ENCODE measurements around the gene RHBDL1. TPM values are rescaled to one million over a fixed set of nuclear protein-coding genes. Genes with fewer than 3 reads are reported as not detected.

RHBDL1 gene
- total RNA-seq, 1 donor from 2014 or later, result 1.7 TPM

GRCh38 chr16:723695-724094 is 48.2 kb downstream of the RHBDL1 start:
- Histone ChIP-seq H3K9me3 (no peaks in the 10 kb centered on the region), H3K27me3 (no peaks in the 10 kb centered on the region), H3K36me3 (no peaks in the 10 kb centered on the region), H3K4me1 (peaks cover 53% of the 10 kb centered on the region), H3K4me3 (no peak overlapping the region), H3K27ac (no peak overlapping the region)
- intact Hi-C loops (cut with DNase I), result loop anchor here (5.0 kb wide), 1 partner anchor 64 kb away; the partner anchor contains the start of genes CHTF18 and RPUSD1
- no peak for DNase-seq (ENCODE audit: extremely low spot score in 2 of 2)
- TF ChIP-seq POLR2AphosphoS5 (IDR thresholded peaks at IDR 0.05; ENCODE audit: insufficient read depth in 1 of 2, low read depth in 1 of 2), result no peak
- TF ChIP-seq, protein P1, sequence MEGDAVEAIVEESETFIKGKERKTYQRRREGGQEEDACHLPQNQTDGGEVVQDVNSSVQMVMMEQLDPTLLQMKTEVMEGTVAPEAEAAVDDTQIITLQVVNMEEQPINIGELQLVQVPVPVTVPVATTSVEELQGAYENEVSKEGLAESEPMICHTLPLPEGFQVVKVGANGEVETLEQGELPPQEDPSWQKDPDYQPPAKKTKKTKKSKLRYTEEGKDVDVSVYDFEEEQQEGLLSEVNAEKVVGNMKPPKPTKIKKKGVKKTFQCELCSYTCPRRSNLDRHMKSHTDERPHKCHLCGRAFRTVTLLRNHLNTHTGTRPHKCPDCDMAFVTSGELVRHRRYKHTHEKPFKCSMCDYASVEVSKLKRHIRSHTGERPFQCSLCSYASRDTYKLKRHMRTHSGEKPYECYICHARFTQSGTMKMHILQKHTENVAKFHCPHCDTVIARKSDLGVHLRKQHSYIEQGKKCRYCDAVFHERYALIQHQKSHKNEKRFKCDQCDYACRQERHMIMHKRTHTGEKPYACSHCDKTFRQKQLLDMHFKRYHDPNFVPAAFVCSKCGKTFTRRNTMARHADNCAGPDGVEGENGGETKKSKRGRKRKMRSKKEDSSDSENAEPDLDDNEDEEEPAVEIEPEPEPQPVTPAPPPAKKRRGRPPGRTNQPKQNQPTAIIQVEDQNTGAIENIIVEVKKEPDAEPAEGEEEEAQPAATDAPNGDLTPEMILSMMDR (IDR thresholded peaks at IDR 0.05), result no peak
- TF ChIP-seq POLR2A (IDR thresholded peaks at IDR 0.05), result no peak

DNA sequence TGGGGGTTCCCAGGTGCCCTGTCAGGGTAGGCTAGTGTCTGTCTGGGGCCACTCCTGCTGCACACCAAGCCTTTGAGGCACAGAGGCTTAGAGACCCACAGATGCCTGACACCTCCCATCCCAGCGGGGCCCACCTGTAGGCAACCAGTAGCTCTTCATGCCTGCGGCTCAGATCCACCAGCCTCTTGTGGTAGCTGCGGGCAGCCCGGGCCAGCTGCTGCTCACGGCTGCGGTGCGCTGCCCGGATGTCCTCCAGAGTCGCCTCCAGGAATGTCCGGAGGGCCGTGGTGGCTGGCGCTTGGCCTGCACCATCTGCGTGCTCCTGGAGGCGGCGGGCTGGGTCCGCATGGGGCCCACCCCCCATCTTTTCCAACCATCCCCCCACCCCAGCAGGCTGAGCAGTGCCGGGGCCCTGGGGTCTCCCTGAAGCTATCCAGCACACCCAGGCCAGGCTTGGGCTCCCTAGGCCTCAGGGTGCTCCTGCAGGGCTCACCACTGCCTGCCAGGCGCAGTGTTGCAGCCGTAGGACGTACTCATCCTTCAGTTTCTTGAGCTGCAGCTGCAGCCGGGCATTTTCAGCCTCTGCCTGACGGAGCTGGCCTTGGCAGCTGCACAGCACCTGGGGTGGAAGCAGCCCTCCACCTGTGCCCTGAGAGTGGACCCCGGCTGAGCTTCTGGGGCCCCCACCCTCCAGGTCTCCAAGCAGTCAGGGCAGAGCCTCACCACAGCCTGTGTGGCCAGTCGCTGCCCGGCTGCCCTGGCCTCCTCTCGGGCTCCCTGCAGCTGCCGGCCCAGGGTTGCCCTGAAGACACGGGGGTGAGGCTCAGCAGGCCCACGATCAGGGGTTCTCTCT is 48.9 kb downstream of the RHBDL1 start:
- H3K9me3 ChIP-seq, result no peaks in the 10 kb centered on the region
- intact Hi-C loops (cut with DNase I), result loop anchor here (5.0 kb wide), 1 partner anchor 63 kb away; the partner anchor contains the start of genes CHTF18 and RPUSD1
- no peak for DNase-seq (ENCODE audit: extremely low spot score in 2 of 2)
- no peak overlapping the region for H3K4me3 ChIP-seq
- no peaks in the 10 kb centered on the region for H3K36me3 ChIP-seq
- TF ChIP-seq, protein P1 (IDR thresholded peaks at IDR 0.05), result no peak
- TF ChIP-seq POLR2A (IDR thresholded peaks at IDR 0.05), result no peak
- TF ChIP-seq POLR2AphosphoS5 (IDR thresholded peaks at IDR 0.05; ENCODE audit: insufficient read depth in 1 of 2, low read depth in 1 of 2), result no peak
- peaks cover 59% of the 10 kb centered on the region for H3K4me1 ChIP-seq
- H3K27ac ChIP-seq, result no peak overlapping the region
- H3K27me3 ChIP-seq, result no peaks in the 10 kb centered on the region

DNA sequence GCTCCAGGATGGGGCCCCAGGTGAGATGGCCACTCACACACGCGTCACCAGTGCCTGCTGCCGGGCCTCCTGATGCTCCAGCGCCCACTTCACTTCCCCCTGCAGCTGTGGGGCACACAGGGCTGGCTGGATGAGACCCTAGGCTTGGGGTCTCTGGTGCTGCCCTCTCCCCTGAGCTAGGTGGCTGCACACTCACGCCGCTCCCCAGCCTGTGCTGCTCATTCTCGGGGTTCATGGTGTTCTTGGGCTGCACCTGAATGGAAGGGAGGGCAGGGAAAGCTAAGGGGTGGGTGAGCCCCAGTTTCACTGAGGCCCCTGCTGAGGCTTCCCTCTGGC is 49.5 kb downstream of the RHBDL1 start:
- Histone ChIP-seq H3K27me3 (no peaks in the 10 kb centered on the region), H3K4me1 (peaks cover 56% of the 10 kb centered on the region), H3K27ac (no peak overlapping the region), H3K4me3 (no peak overlapping the region), H3K36me3 (no peaks in the 10 kb centered on the region), H3K9me3 (no peaks in the 10 kb centered on the region)
- intact Hi-C loops (cut with DNase I), result no loop called here
- no peak for DNase-seq (ENCODE audit: extremely low spot score in 2 of 2)
- TF ChIP-seq POLR2A (IDR thresholded peaks at IDR 0.05), result no peak
- TF ChIP-seq, protein P1 (IDR thresholded peaks at IDR 0.05), result no peak
- TF ChIP-seq POLR2AphosphoS5 (IDR thresholded peaks at IDR 0.05; ENCODE audit: insufficient read depth in 1 of 2, low read depth in 1 of 2), result no peak

DNA sequence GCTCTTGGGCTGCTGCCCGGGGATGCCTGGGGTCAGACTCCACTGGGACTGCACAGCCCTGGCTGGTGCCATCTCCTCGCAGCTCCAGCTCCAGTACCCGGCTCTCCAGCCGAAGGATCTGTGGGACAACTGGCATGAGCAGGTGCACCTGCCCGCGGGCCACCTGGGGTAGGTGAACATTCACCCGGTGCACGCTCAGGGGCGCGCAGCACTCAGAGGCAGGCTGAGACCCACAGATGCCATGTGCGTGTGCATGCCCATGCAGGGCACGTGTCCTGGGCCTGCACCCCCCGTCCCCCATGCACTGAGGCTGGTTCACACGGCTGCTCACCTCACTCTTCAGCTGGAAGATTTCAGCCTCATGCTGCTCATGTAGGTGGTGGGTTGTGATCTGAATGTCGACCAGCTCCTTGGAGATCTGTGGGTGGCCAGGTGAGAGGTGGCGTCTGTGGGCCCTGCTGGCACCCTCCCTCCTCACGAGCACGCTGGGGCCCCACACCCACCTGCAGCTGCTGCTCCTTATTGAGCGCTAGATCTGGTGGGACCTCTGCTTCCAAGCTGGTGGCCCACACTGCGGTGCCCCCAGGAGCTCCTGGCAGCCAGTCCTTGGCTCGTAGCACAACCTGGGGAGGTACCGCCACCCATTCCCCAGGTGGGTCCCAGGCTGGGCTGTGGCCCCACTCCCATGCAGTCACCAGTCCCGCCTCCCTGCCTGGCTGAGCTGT is 50.2 kb downstream of the RHBDL1 start:
- H3K36me3 ChIP-seq, result no peaks in the 10 kb centered on the region
- no peak overlapping the region for H3K27ac ChIP-seq
- no peaks in the 10 kb centered on the region for H3K9me3 ChIP-seq
- H3K27me3 ChIP-seq, result no peaks in the 10 kb centered on the region
- TF ChIP-seq, protein P1 (IDR thresholded peaks at IDR 0.05), result no peak
- TF ChIP-seq POLR2AphosphoS5 (IDR thresholded peaks at IDR 0.05; ENCODE audit: insufficient read depth in 1 of 2, low read depth in 1 of 2), result no peak
- TF ChIP-seq POLR2A (IDR thresholded peaks at IDR 0.05), result no peak
- DNase-seq (ENCODE audit: extremely low spot score in 2 of 2), result no peak
- H3K4me1 ChIP-seq, result peaks cover 50% of the 10 kb centered on the region
- H3K4me3 ChIP-seq, result no peak overlapping the region
- intact Hi-C loops (cut with DNase I), result no loop called here

GRCh38 chr16:726188-726437 is 50.6 kb downstream of the RHBDL1 start:
- intact Hi-C loops (cut with DNase I), result no loop called here
- Histone ChIP-seq H3K4me1 (peaks cover 48% of the 10 kb centered on the region), H3K9me3 (no peaks in the 10 kb centered on the region)

More at GRCh38 chr16:726188-726437, 50.6 kb downstream of the RHBDL1 start:
- Histone ChIP-seq H3K4me3 (peak overlapping the region in 1 of 2 donors; percentile 48), H3K27me3 (no peaks in the 10 kb centered on the region), H3K36me3 (no peaks in the 10 kb centered on the region), H3K27ac (no peak overlapping the region)
- no peak for DNase-seq (ENCODE audit: extremely low spot score in 2 of 2)
- TF ChIP-seq, protein P1 (IDR thresholded peaks at IDR 0.05), result no peak
- no peak for TF ChIP-seq POLR2AphosphoS5 (IDR thresholded peaks at IDR 0.05; ENCODE audit: insufficient read depth in 1 of 2, low read depth in 1 of 2)
- TF ChIP-seq POLR2A (IDR thresholded peaks at IDR 0.05), result no peak

Measured in vagina (tissue), 2 donors.